ENCODE measurements around the gene DNASE2.

DNA sequence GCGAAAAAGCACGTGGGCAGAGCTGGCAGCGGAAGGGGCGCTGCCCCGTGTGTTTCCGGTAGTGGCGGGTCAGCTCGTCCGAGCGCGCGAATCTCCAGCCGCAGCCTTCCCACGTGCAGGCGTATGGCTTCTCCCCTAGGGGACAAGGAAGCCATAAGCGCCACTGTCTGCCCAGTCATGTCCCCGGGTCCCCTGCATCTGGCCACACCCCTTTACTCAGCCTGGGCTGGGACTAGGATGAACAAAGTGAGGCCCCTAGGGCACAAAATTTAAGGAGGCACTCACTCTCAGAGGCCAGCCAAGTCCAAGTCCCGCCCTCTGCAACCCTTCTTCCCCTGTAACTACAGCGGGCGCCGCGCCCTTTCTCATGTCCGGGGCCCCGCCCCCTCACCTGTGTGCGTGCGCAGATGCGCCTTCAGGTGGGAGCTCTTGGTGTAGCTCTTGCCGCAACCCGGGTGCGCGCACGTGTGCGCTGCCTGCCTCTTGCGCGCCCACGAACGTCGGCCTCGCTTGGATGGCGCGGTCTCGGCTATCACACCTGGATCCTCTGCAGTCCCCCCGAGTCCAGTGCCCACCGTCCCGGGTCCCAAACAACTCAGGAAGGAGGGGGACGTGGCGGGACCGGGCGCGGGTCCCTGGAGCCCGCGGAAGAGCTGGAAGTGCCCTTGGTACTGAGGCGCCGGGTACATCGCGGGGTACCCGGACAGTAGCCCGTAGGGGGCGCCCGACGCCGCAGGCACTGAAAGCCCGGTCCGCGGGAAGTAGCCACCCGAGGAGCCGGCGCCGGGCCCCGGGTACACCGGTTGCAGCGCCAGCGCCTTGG, 3.9 kb upstream of the DNASE2 start:
- TF ChIP-seq, protein P1, sequence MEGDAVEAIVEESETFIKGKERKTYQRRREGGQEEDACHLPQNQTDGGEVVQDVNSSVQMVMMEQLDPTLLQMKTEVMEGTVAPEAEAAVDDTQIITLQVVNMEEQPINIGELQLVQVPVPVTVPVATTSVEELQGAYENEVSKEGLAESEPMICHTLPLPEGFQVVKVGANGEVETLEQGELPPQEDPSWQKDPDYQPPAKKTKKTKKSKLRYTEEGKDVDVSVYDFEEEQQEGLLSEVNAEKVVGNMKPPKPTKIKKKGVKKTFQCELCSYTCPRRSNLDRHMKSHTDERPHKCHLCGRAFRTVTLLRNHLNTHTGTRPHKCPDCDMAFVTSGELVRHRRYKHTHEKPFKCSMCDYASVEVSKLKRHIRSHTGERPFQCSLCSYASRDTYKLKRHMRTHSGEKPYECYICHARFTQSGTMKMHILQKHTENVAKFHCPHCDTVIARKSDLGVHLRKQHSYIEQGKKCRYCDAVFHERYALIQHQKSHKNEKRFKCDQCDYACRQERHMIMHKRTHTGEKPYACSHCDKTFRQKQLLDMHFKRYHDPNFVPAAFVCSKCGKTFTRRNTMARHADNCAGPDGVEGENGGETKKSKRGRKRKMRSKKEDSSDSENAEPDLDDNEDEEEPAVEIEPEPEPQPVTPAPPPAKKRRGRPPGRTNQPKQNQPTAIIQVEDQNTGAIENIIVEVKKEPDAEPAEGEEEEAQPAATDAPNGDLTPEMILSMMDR (conservative IDR thresholded peaks at IDR 0.05 in 1 of 2, IDR thresholded peaks at IDR 0.05 in 1 of 2; ENCODE audit: low read depth in 1 of 2, low read length in 2 of 2) = peak; percentile 45 to 48
- no peak for TF ChIP-seq EZH2 (IDR thresholded peaks at IDR 0.05; ENCODE audit: low read length, missing control alignments)
